Measurements from ENCODE around the gene HBA2.
"Not testable (repeated sequence)": the region's sequence is repeated elsewhere in the genome, so short reads cannot be mapped to it uniquely, and the experiment has no call there.

HBA2 gene

GRCh38 chr16:159136-159849 is 13.4 kb upstream of the HBA2 start:
- DNase-seq: no peak

GRCh38 chr16:160242-160641 is 12.4 kb upstream of the HBA2 start:
- DNase-seq: not testable (repeated sequence)

GRCh38 chr16:160691-161190 is 11.9 kb upstream of the HBA2 start:
- no peak for DNase-seq

- no peak for DNase-seq
These were observed 10.2 kb upstream of the HBA2 start for GRCh38 chr16:162271-162991.

GRCh38 chr16:163139-163538 is 9.5 kb upstream of the HBA2 start:
- DNase-seq: not testable (repeated sequence)

GRCh38 chr16:163696-164095 is 9.0 kb upstream of the HBA2 start:
- not testable (repeated sequence) for DNase-seq

- not testable (repeated sequence) for DNase-seq
These were observed 8.4 kb upstream of the HBA2 start for GRCh38 chr16:164134-164823.

- no peak for DNase-seq
These were observed 7.7 kb upstream of the HBA2 start for GRCh38 chr16:164827-165538.

- DNase-seq: peak in 1 of 6 experiments; percentile 26
These were observed 6.9 kb upstream of the HBA2 start, which contains the start of gene HBM for GRCh38 chr16:165539-166374. HBM (plus strand) TSS chr16:165978; CDS start chr16:165998, 20 bp downstream.

GRCh38 chr16:166375-167121 is 6.1 kb upstream of the HBA2 start:
- DNase-seq: no peak

- no peak for DNase-seq
These were observed 5.5 kb upstream of the HBA2 start for GRCh38 chr16:167122-167690.

- DNase-seq: no peak
These were observed 4.3 kb upstream of the HBA2 start for GRCh38 chr16:168424-168823.

GRCh38 chr16:169014-169413 is 3.7 kb upstream of the HBA2 start:
- DNase-seq: no peak

GRCh38 chr16:170088-170507 is 2.6 kb upstream of the HBA2 start:
- DNase-seq: not testable (repeated sequence)

GRCh38 chr16:170788-171187 is 1.9 kb upstream of the HBA2 start:
- DNase-seq: no peak

GRCh38 chr16:173211-173854 is 657 bp downstream of the HBA2 start:
- not testable (repeated sequence) for DNase-seq

- DNase-seq: not testable (repeated sequence)
These were observed 1.5 kb downstream of the HBA2 start for GRCh38 chr16:173928-174769.

GRCh38 chr16:175011-175949 is 2.6 kb downstream of the HBA2 start:
- no peak for DNase-seq
